ENCODE results near the gene SSBP3.

The SSBP3 gene

DNA sequence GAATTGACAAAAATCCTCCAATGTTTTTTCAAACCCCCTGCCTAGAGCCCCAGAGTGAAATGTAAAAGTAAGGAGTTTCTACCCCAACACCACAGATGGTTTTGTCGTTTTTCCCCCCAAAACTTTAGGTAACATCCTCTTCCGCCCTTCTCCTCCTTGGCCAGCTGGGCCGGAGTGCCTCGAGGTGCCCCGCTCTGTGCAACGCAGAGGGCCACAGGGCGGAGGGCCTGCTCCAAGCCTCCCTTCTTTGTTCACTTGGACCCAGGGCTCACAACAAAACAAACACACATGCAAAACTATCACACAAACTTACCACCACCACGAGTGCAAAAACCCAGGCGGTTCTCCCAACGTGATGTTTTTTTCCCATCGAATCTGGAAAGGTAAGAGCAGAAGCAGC is 1.9 kb downstream of the SSBP3 start:
- Histone ChIP-seq H3K27me3 (ENCODE audit: insufficient read depth, insufficient read length) (no peaks in the 10 kb centered on the region), H3K36me3 (ENCODE audit: insufficient read depth, insufficient read length, low read length) (peaks cover 52% of the 10 kb centered on the region), H3K4me3 (ENCODE audit: insufficient read length, low read depth) (peak overlapping the region; percentile 87), H3K4me1 (ENCODE audit: insufficient read depth, insufficient read length) (peaks cover 11% of the 10 kb centered on the region), H3K9ac (ENCODE audit: insufficient read length, low read depth) (peak overlapping the region; percentile 95), H3K9me3 (ENCODE audit: insufficient read depth, low read length) (no peaks in the 10 kb centered on the region)
- TF ChIP-seq YY1 (IDR thresholded peaks at IDR 0.05; ENCODE audit: insufficient read depth, insufficient read length) (no peak), SUZ12 (IDR thresholded peaks at IDR 0.05; ENCODE audit: extremely low read depth, insufficient read depth, insufficient read length) (no peak), ZNF274 (IDR thresholded peaks at IDR 0.05; ENCODE audit: low read depth, low read length) (no peak)
- DNase-seq (ENCODE audit: low read depth, low spot score) = no peak

DNA sequence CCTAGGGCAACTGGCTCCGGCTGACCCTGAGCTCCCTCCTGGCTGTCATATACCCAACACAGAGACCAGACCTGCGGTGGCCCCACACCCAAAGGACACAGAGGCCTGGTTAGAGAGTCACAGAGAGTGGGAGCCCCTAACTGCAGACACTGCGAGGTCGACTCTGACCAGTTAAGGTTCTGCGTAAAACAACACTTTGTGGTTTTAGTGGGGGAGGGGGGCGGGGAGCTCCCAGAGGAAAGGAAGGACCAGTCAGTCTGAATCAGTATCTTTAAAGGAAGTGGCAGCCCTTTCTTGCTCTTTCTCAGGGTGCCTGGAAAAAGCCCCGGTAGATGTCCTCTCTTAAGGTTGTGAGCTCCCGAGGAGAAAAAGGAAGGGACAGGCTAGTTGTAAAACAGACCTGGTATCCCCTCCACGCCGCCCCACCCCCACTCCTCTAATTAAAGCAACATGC is 2.4 kb downstream of the SSBP3 start:
- peak overlapping the region; percentile 87 for H3K4me3 ChIP-seq (ENCODE audit: insufficient read length, low read depth)

DNA sequence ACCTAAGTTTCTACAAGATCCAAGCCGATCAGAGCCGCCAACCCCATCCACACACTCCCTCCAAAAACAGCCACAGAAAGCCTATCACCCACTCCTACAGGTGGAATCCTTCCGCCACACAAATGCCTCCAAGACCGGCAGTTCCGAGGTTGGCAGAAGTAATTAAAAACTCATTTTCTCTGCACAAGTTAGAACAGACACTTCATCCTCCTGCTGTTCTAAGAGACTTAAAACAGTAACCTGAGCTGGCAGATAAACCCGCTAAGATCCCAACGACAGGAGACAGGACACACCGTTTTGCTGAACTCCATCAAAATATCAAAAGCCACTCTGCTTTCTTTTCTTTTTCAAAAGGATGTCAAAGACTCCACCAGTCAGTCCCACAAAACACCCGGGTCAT is 2.8 kb downstream of the SSBP3 start:
- H3K9ac ChIP-seq (ENCODE audit: insufficient read length, low read depth) = peak overlapping the region; percentile 95
- H3K4me3 ChIP-seq (ENCODE audit: insufficient read length, low read depth) = peak overlapping the region; percentile 87
- H3K36me3 ChIP-seq (ENCODE audit: insufficient read depth, insufficient read length, low read length) = peaks cover 61% of the 10 kb centered on the region
- peaks cover 4% of the 10 kb centered on the region for H3K4me1 ChIP-seq (ENCODE audit: insufficient read depth, insufficient read length)
- no peaks in the 10 kb centered on the region for H3K9me3 ChIP-seq (ENCODE audit: insufficient read depth, low read length)
- H3K27me3 ChIP-seq (ENCODE audit: insufficient read depth, insufficient read length) = no peaks in the 10 kb centered on the region
- no peak for TF ChIP-seq SUZ12 (IDR thresholded peaks at IDR 0.05; ENCODE audit: extremely low read depth, insufficient read depth, insufficient read length)
- no peak for TF ChIP-seq ZNF274 (IDR thresholded peaks at IDR 0.05; ENCODE audit: low read depth, low read length)
- no peak for TF ChIP-seq YY1 (IDR thresholded peaks at IDR 0.05; ENCODE audit: insufficient read depth, insufficient read length)
- DNase-seq (ENCODE audit: low read depth, low spot score) = peak; percentile 39

More for the DNA sequence above, 2.4 kb downstream of the SSBP3 start:
- no peak for DNase-seq (ENCODE audit: low read depth, low spot score)
- peaks cover 7% of the 10 kb centered on the region for H3K4me1 ChIP-seq (ENCODE audit: insufficient read depth, insufficient read length)
- TF ChIP-seq YY1 (IDR thresholded peaks at IDR 0.05; ENCODE audit: insufficient read depth, insufficient read length) = no peak
- TF ChIP-seq ZNF274 (IDR thresholded peaks at IDR 0.05; ENCODE audit: low read depth, low read length) = no peak
- TF ChIP-seq SUZ12 (IDR thresholded peaks at IDR 0.05; ENCODE audit: extremely low read depth, insufficient read depth, insufficient read length) = no peak
- no peaks in the 10 kb centered on the region for H3K27me3 ChIP-seq (ENCODE audit: insufficient read depth, insufficient read length)
- H3K9ac ChIP-seq (ENCODE audit: insufficient read length, low read depth) = peak overlapping the region; percentile 95
- H3K36me3 ChIP-seq (ENCODE audit: insufficient read depth, insufficient read length, low read length) = peaks cover 57% of the 10 kb centered on the region
- no peaks in the 10 kb centered on the region for H3K9me3 ChIP-seq (ENCODE audit: insufficient read depth, low read length)

DNA sequence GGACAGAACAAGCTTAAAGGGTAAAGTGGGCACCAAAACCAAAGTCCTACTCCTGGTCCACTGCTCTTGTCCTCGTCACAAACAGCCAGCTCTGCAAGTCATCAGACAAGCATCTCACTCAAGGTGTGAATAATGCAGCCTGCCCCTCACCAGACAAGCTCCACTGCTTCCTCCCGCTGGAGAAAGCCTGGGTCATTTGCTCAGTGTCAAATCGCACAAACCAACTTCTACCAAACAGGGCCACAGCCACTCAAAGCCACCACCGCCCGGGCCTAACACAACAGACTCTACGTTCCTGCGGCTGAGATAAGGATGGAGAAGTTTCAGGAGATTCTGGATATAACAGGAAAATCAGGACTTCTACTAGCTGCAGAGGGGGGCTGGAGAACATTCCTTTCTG is 3.3 kb downstream of the SSBP3 start:
- H3K4me1 ChIP-seq (ENCODE audit: insufficient read depth, insufficient read length) = peaks cover 2% of the 10 kb centered on the region
- H3K9ac ChIP-seq (ENCODE audit: insufficient read length, low read depth) = no peak overlapping the region
- H3K4me3 ChIP-seq (ENCODE audit: insufficient read length, low read depth) = peak overlapping the region; percentile 87
- TF ChIP-seq SUZ12 (IDR thresholded peaks at IDR 0.05; ENCODE audit: extremely low read depth, insufficient read depth, insufficient read length) (no peak), YY1 (IDR thresholded peaks at IDR 0.05; ENCODE audit: insufficient read depth, insufficient read length) (no peak), ZNF274 (IDR thresholded peaks at IDR 0.05; ENCODE audit: low read depth, low read length) (no peak)
- DNase-seq (ENCODE audit: low read depth, low spot score) = no peak
- no peaks in the 10 kb centered on the region for H3K9me3 ChIP-seq (ENCODE audit: insufficient read depth, low read length)
- H3K36me3 ChIP-seq (ENCODE audit: insufficient read depth, insufficient read length, low read length) = peaks cover 66% of the 10 kb centered on the region
- H3K27me3 ChIP-seq (ENCODE audit: insufficient read depth, insufficient read length) = no peaks in the 10 kb centered on the region

DNA sequence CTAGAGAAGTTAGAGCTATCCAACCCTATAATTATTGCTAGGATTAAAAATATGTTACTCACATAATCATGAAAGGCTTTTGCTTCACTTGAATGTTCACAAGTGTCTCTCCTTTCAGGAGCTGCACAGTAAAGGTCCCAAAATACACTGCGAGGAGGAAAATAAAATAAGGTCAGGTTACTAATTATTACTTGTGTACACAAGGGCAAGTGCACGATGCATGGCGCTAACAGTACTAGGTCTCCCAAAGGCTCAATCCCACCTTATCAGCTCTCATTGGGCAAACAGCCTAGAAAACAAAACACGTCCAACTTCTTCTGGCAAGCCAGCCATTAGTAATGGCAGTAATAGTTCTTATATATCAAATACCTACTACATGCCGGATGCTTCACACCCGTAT is 4.4 kb downstream of the SSBP3 start:
- peaks cover 77% of the 10 kb centered on the region for H3K36me3 ChIP-seq (ENCODE audit: insufficient read depth, insufficient read length, low read length)

DNA sequence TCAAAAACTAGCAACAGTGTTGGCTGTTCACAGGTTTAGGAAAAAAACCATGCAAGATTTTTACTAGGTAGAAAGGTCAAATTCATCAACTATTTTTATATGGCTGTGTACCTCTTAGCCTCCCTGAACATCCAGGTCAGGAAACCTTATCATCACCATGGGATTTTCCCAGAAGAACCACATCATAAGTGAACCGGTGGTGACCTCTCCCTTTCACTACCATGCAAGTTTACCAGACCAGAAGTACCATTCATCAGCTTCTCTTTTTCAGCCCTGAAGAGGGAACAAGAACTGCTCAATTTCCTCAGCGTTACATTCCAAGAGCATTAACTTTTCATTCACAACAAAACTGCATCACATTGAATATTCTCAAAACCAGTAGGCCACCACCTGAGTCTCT is 5.9 kb downstream of the SSBP3 start:
- Histone ChIP-seq H3K9me3 (ENCODE audit: insufficient read depth, low read length) (no peaks in the 10 kb centered on the region), H3K4me1 (ENCODE audit: insufficient read depth, insufficient read length) (peaks cover 8% of the 10 kb centered on the region), H3K36me3 (ENCODE audit: insufficient read depth, insufficient read length, low read length) (peaks cover 89% of the 10 kb centered on the region), H3K27me3 (ENCODE audit: insufficient read depth, insufficient read length) (no peaks in the 10 kb centered on the region), H3K4me3 (ENCODE audit: insufficient read length, low read depth) (no peak overlapping the region), H3K9ac (ENCODE audit: insufficient read length, low read depth) (no peak overlapping the region)
- TF ChIP-seq SUZ12 (IDR thresholded peaks at IDR 0.05; ENCODE audit: extremely low read depth, insufficient read depth, insufficient read length) (no peak), ZNF274 (IDR thresholded peaks at IDR 0.05; ENCODE audit: low read depth, low read length) (no peak), YY1 (IDR thresholded peaks at IDR 0.05; ENCODE audit: insufficient read depth, insufficient read length) (no peak)
- no peak for DNase-seq (ENCODE audit: low read depth, low spot score)

More for the DNA sequence above, 4.4 kb downstream of the SSBP3 start:
- H3K9me3 ChIP-seq (ENCODE audit: insufficient read depth, low read length) = no peaks in the 10 kb centered on the region
- no peaks in the 10 kb centered on the region for H3K27me3 ChIP-seq (ENCODE audit: insufficient read depth, insufficient read length)
- no peak overlapping the region for H3K4me3 ChIP-seq (ENCODE audit: insufficient read length, low read depth)
- no peak for DNase-seq (ENCODE audit: low read depth, low spot score)
- H3K9ac ChIP-seq (ENCODE audit: insufficient read length, low read depth) = no peak overlapping the region
- peaks cover 8% of the 10 kb centered on the region for H3K4me1 ChIP-seq (ENCODE audit: insufficient read depth, insufficient read length)
- TF ChIP-seq ZNF274 (IDR thresholded peaks at IDR 0.05; ENCODE audit: low read depth, low read length) (no peak), YY1 (IDR thresholded peaks at IDR 0.05; ENCODE audit: insufficient read depth, insufficient read length) (no peak), SUZ12 (IDR thresholded peaks at IDR 0.05; ENCODE audit: extremely low read depth, insufficient read depth, insufficient read length) (no peak)

DNA sequence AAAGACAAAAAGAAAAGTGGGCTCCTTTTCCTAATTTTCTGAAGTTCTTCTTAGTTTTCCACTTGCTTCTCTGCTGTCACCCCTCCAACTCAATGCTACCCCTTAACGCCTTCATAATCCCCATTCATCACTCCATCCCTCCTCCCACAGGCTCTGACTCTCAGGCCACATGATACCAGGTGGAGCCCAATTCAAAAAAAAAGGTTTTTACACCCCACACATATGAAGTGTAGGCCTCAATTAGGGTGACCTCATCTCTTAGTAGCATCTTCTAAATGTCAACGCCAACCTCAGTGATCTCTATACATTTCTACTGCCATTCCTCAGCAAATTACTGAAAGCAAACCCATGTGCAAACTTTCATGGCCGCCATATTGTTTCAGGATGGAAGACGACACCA is 6.4 kb downstream of the SSBP3 start:
- no peaks in the 10 kb centered on the region for H3K9me3 ChIP-seq (ENCODE audit: insufficient read depth, low read length)
- TF ChIP-seq SUZ12 (IDR thresholded peaks at IDR 0.05; ENCODE audit: extremely low read depth, insufficient read depth, insufficient read length) (no peak), YY1 (IDR thresholded peaks at IDR 0.05; ENCODE audit: insufficient read depth, insufficient read length) (no peak), ZNF274 (IDR thresholded peaks at IDR 0.05; ENCODE audit: low read depth, low read length) (no peak)

More for the DNA sequence above, 6.4 kb downstream of the SSBP3 start:
- DNase-seq (ENCODE audit: low read depth, low spot score) = no peak
- Histone ChIP-seq H3K4me1 (ENCODE audit: insufficient read depth, insufficient read length) (peaks cover 8% of the 10 kb centered on the region), H3K4me3 (ENCODE audit: insufficient read length, low read depth) (no peak overlapping the region), H3K9ac (ENCODE audit: insufficient read length, low read depth) (no peak overlapping the region), H3K27me3 (ENCODE audit: insufficient read depth, insufficient read length) (no peaks in the 10 kb centered on the region), H3K36me3 (ENCODE audit: insufficient read depth, insufficient read length, low read length) (peaks cover 94% of the 10 kb centered on the region)
